GM19238 (cell line): ENCODE results near the gene CAMK2G.
"Not testable (repeated sequence)": the region's sequence is repeated elsewhere in the genome, so short reads cannot be mapped to it uniquely, and the experiment has no call there.

Experiments
- DNase-seq: peaks from one replicate; pipeline ENCODE4 v3.0.0; 2011; ENCODE audit warnings: low spot score; ENCODE audit not compliant: insufficient read length

CAMK2G gene

GRCh38 chr10:73874267-73875138, at the start of gene CAMK2G:
Gene CAMK2G (minus strand): TSS chr10:73874555. CDS start chr10:73874461, 94 bp downstream.
- peak; percentile 98 for DNase-seq

- no peak for DNase-seq
These were observed 48.4 kb upstream of the CAMK2G start for GRCh38 chr10:73922864-73923133.

- no peak for DNase-seq
These were observed 47.9 kb upstream of the CAMK2G start for GRCh38 chr10:73922007-73922863.

- DNase-seq: peak; percentile 43
These were observed 45.7 kb upstream of the CAMK2G start for GRCh38 chr10:73920089-73920488.

GRCh38 chr10:73919481-73919880, 45.1 kb upstream of the CAMK2G start:
- DNase-seq: not testable (repeated sequence)

- no peak for DNase-seq
These were observed 43.4 kb upstream of the CAMK2G start for GRCh38 chr10:73917566-73918305.

- DNase-seq: no peak
These were observed 42.6 kb upstream of the CAMK2G start for GRCh38 chr10:73916761-73917470.

- DNase-seq: no peak
These were observed 41.0 kb upstream of the CAMK2G start for GRCh38 chr10:73915206-73915851.

GRCh38 chr10:73914036-73914435, 39.7 kb upstream of the CAMK2G start:
- DNase-seq: no peak

- DNase-seq: no peak
These were observed 37.2 kb upstream of the CAMK2G start for GRCh38 chr10:73911553-73912004.

GRCh38 chr10:73910764-73911552, 36.6 kb upstream of the CAMK2G start, which contains the start of gene PLAU:
Gene PLAU (plus strand): TSS chr10:73911132. CDS start chr10:73911556, 424 bp downstream.
- peak; percentile 55 for DNase-seq

GRCh38 chr10:73910401-73910763, 36.0 kb upstream of the CAMK2G start:
- no peak for DNase-seq

- no peak for DNase-seq
These were observed 35.3 kb upstream of the CAMK2G start for GRCh38 chr10:73909540-73910115.

- DNase-seq: peak; percentile 62
These were observed 34.6 kb upstream of the CAMK2G start for GRCh38 chr10:73908853-73909539.

- DNase-seq: no peak
These were observed 33.6 kb upstream of the CAMK2G start for GRCh38 chr10:73907841-73908517.

- DNase-seq: no peak
These were observed 32.4 kb upstream of the CAMK2G start for GRCh38 chr10:73906524-73907447.
